ENCODE data around the gene RAB28.
"Not testable (repeated sequence)": the region's sequence is repeated elsewhere in the genome, so short reads cannot be mapped to it uniquely, and the experiment has no call there.

Gene RAB28

DNA sequence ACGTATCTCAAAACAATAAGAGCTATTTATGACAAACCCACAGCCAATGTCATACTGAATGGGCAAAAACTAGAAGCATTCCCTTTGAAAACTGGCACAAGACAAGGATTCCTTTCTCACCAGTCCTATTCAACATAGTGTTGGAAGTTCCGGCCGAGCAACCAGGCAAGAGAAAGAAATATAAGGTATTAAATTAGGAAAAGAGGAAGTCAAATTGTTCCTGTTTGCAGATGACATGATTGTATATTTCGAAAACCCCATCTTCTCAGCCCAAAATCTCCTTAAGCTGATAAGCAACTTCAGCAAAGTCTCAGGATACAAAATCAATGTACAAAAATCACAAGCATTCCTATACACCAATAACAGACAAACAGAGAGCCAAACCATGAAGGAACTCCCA, 94.2 kb downstream of the RAB28 start:
- DNase-seq; intact Hi-C loops (cut with DNase I): not testable (repeated sequence)

GRCh38 chr4:13386405-13387107, 97.6 kb downstream of the RAB28 start:
- intact Hi-C loops (cut with DNase I) = no loop called here
- no peak for DNase-seq

DNA sequence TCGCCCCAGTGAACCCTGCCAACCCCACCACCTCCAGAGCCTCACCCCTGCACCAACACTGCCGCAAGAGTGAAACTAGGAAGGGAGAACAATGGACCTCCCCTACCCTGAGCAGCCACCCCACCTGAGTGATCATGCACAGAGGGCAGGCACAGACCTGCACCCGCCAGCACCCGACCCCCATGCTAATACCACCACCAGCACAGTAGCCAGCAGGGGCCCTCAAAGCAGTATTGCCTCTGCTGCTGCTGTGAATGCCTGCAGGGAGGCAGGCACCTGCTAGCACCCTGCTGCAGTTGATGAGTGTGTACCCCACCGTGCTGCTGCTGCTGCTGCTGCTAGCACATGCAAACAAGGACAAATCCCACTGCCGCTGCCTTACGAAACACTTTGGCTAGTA, 100.1 kb downstream of the RAB28 start:
- peak in 3 of 10 donors; percentile 59 to 72 (median 62) for DNase-seq
- intact Hi-C loops (cut with DNase I) = no loop called here

- intact Hi-C loops (cut with DNase I) = no loop called here
- DNase-seq = no peak
These were observed 105.0 kb downstream of the RAB28 start for GRCh38 chr4:13378973-13379759.

DNA sequence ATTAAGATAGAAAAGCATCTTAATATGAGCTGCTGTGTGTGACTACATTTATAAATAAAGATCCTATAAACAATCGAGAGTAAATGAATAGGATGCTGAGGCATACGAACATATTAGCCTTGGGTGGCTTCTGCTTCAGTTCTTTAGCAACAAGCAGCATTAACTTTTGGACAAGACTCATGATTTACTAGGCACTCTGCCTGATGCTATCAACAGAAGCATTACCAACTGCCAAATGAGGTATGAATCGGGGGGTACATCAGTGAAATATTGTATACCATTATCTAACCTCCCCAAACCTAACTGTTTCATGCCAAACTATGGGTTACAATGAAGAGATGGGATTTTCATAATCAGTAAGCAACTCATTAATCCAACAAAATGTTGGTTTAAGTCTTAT, 113.1 kb downstream of the RAB28 start:
- intact Hi-C loops (cut with DNase I) = no loop called here
- no peak for DNase-seq

DNA sequence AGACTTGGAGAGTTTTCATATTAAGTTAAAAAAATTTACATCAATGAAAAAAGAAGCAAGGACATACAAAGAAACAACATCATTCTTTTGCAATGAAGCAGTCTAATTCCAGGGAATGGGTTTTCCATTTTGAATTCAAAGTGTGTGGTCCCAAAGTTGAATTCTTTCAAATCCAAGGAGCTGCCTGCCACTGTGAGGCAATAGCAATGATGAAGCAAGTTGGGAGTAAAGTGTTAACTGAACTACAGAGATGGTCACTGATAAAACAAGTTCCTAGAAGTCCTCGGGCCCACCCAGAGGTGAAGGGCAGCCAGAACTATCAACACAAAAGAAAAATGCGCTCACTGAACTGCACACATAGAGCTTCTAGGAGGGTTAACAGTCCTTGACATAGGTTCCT, 115.9 kb downstream of the RAB28 start:
- intact Hi-C loops (cut with DNase I) = no loop called here

GRCh38 chr4:13367691-13368090, 116.4 kb downstream of the RAB28 start:
- no peak for DNase-seq
- intact Hi-C loops (cut with DNase I) = no loop called here

More for the DNA sequence above, 115.9 kb downstream of the RAB28 start:
- no peak for DNase-seq

DNA sequence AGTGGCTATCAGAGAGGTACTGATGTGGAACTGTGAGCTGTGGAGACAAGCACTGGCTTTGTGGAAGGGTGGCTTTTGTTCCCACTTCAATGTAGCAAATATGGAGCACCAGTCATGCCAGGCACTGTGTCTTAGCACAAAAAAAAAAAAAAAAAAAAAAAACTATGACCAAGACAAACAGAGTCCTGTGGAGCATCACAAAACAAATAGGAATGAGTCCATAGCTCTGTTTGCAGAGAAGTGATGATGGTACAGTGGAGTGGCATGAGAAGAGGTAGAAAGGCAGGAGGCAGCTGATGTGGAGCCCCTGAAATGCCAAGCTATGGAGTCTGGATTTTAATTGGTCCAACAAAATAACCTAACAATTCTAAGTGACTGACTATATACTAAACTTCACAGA, 116.9 kb downstream of the RAB28 start:
- DNase-seq = no peak
- intact Hi-C loops (cut with DNase I) = no loop called here

- intact Hi-C loops (cut with DNase I) = no loop called here
- DNase-seq = no peak
These were observed 118.9 kb downstream of the RAB28 start for GRCh38 chr4:13365195-13365594.

GRCh38 chr4:13364653-13365052, 119.5 kb downstream of the RAB28 start:
- no peak for DNase-seq
- intact Hi-C loops (cut with DNase I) = no loop called here

DNA sequence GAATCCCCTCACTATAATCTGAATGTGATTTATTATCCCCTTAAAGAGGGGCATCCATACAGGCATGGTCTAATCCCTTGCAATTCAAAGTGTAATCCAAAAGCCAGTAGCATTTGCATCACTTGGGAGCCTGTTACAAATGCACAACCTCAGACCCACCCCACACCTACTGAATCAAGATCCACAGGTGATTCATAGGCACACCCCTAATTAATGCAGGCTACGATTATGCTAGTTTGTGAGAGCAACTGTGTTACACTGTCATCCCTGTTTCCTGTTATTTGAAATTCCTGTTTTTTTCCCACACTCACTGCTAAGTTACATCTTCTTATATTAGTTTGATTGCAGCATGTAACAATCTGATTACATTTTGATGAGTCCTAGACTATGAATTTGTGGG, 120.0 kb downstream of the RAB28 start:
- DNase-seq = no peak
- intact Hi-C loops (cut with DNase I) = no loop called here

DNA sequence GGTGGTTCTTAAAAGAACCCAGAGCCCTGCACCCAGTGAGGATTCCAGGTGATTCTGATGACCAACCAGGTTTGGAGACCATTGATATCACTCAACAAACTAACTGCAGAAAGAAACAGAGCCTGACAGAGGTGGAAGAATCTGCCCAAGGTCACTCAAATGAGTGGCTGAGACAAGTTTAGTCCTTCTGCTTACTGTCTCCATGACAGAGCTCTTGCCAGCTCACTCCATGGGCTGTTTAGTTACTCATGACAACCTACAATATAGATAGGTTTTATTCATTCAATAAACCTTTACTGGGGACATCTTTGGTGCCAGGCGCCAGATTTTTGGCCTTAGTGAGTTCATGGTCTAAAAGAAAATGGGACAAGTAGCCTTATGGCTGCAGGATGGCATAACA, 124.3 kb downstream of the RAB28 start:
- DNase-seq = no peak
- intact Hi-C loops (cut with DNase I) = no loop called here

GRCh38 chr4:13355111-13355880, 128.8 kb downstream of the RAB28 start:
- no peak for DNase-seq
- intact Hi-C loops (cut with DNase I) = no loop called here

DNA sequence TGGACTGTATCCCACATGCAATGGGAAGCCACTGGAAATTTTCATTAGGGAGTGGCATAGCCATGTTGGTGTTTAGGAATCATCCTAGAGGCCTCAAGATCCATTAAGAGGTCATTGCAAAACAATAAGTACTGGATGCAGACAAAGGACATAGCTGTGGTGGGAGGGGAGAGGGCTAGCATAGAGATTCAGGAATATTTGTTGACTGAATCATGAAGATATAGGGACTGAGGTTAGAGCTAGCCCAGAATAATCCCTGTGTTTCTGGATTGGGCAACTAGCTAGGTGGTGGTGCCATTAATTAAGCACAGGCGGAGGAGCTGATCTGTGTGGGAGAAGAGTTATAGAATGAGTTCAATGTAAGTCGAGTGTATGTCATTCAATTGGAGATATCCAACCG, 135.0 kb downstream of the RAB28 start:
- DNase-seq = no peak
- intact Hi-C loops (cut with DNase I) = no loop called here

DNA sequence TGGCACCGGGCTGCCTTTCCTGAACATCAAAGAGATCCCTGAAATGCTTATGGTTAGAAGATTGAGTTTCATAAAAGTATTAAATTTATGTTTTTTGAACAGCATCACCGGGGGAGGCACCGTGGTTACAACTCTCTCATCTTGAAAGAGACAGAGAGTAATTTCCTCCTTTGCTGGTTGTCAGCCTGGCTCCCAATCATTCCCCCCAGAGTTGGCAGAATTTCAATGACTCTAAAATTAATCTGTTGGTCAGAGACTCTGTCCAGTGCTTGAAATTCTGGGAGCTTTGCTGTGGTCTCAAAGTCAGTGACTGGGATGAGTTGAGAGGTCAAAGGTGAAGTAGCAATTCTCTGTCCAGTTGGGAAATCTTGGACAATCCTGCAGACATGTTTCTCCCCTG, 135.9 kb downstream of the RAB28 start:
- intact Hi-C loops (cut with DNase I) = no loop called here
- no peak for DNase-seq

DNA sequence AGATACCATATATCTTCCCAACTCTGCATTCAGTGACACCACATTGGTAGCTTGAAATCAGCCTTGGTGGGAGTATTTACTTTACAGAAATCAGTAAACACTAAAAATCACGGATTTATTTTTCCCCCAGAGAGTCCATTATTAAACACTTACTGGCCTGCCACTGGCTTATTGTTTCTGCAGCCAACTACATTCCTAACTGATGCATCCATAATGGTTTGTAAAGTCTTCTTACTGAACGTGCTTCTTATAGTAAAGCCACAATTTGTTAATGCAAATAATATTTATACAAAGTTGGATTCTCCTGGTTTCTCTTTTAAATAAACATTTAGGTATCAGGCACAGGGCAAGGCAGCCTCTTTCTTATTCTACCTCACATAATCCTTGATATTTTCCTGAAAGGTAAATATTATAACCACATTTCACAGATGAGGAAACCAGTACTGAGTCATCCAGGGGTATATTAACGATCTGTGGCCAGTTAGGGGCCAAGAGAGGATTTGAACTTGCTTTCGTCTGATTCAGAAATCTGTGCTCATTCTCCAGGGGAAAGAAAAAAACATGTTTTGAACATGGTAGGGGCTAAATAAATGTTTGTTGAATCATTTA, 136.5 kb downstream of the RAB28 start:
- intact Hi-C loops (cut with DNase I) = no loop called here
- DNase-seq = no peak

DNA sequence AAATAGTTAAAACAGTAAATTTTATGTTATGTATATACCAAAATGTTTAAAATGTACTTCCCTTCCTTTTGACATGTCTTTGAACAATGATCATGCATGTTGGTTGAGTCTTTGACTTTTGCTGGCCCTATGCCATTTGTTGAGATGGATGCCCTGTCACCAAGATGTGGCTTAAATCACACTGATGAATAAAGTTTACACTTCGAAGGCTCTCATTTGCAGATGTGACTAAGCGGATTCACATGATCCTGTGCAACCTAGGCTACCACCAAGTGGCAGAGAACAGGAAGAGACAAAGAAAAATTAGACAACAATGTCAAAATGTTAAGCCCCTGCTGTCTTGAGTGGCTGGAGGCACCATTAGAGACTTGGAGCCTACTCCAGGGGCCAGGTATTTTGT, 139.9 kb downstream of the RAB28 start:
- DNase-seq = no peak
- intact Hi-C loops (cut with DNase I) = no loop called here

DNA sequence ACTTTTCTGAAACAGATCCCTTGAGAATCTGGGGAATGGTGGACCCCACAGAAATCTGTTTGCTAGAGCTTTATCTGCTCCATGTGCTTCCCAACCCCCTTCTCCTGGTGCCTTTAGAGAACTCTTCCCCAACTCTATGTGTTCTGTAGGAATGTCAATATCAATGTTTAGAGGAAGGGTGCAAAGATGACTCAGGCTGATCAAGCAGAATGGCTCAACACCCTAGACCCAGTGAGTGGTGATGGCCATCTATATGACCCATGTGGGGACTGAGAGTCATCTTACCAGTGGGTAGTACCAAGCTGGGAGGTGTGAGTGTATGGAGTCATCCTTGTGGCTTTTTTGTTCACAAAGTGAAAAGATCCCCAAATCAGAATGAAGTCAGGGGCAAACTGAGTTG, 143.5 kb downstream of the RAB28 start:
- no peak for DNase-seq
- intact Hi-C loops (cut with DNase I) = no loop called here

- intact Hi-C loops (cut with DNase I) = no loop called here
- no peak for DNase-seq
These were observed 152.3 kb downstream of the RAB28 start for GRCh38 chr4:13331827-13332226.

DNA sequence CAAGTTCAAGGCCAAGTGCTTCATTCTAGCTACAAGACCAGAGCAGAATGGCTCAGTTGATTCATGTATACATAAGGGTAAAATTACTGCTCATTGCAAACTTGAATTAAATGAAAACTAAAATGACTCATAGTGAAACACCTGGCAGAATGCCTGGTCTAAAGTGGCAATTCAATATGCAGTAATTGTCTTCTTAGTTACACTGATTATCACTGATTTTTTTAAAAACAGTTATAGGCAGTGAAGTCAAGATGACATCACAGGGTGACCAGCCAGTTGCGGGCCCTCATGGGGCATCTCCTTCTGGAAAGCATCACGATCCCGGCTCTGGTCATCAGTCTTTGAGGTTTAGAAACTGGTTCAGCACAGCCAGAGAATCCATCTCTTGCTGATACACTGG, 154.2 kb downstream of the RAB28 start:
- DNase-seq = no peak
- intact Hi-C loops (cut with DNase I) = no loop called here

- intact Hi-C loops (cut with DNase I) = no loop called here
- no peak for DNase-seq
These were observed 154.7 kb downstream of the RAB28 start for GRCh38 chr4:13329340-13329850.

Measured in posterior cingulate gyrus (tissue), 11 donors.